ENCODE measurements around the gene ZFPM1.
"Not testable (repeated sequence)": the region's sequence is repeated elsewhere in the genome, so short reads cannot be mapped to it uniquely, and the experiment has no call there.

ZFPM1 gene

GRCh38 chr16:88470696-88471095, 17.6 kb downstream of the ZFPM1 start:
- not testable (repeated sequence) for H2BK12ac ChIP-seq (ENCODE audit: low read length); H2BK5ac ChIP-seq (ENCODE audit: low read depth, low read length, poor library complexity)

GRCh38 chr16:88471115-88471514, 18.0 kb downstream of the ZFPM1 start:
- H3K4me2 ChIP-seq (ENCODE audit: low read length): no peak overlapping the region
- H2AK5ac ChIP-seq (ENCODE audit: low read length): no peak overlapping the region
- no peaks in the 10 kb centered on the region for H3K27me3 ChIP-seq (ENCODE audit: insufficient read depth, low read length)
- no CpG with 5 or more reads among the region's 17 CpGs for WGBS (ENCODE audit: extremely low coverage, insufficient coverage, insufficient read length)
- no peak overlapping the region for H3K18ac ChIP-seq (ENCODE audit: low read length)
- no peak overlapping the region for H3K9ac ChIP-seq (ENCODE audit: low read length)
- peaks cover 0 to 4% of the 10 kb centered on the region in 2 experiments for H3K4me1 ChIP-seq (ENCODE audit: control insufficient read depth in 1 of 2, insufficient read depth in 2 of 2, low read length in 2 of 2)
- no peak overlapping the region for H3K23ac ChIP-seq (ENCODE audit: low read length)
- peaks cover 3 to 7% of the 10 kb centered on the region in 2 experiments for H3K36me3 ChIP-seq (ENCODE audit: control insufficient read depth in 1 of 2, insufficient read depth in 2 of 2, low read length in 2 of 2)
- no peak overlapping the region for H3K4me3 ChIP-seq (ENCODE audit: low read depth, low read length)
- no peak for DNase-seq
- no peak overlapping the region for H2BK5ac ChIP-seq (ENCODE audit: low read depth, low read length, poor library complexity)
- no peak overlapping the region for H2BK12ac ChIP-seq (ENCODE audit: low read length)
- H4K91ac ChIP-seq (ENCODE audit: low read depth, low read length): no peak overlapping the region
- H3K27ac ChIP-seq (ENCODE audit: low read depth, low read length): no peak overlapping the region
- H3K79me1 ChIP-seq (ENCODE audit: low read length): no peaks in the 10 kb centered on the region
- H2AFZ ChIP-seq (ENCODE audit: insufficient read depth, low read length, poor library complexity): no peak overlapping the region
- H4K8ac ChIP-seq (ENCODE audit: low read depth, low read length): no peak overlapping the region
- no peaks in the 10 kb centered on the region for H3K79me2 ChIP-seq (ENCODE audit: control insufficient read depth, insufficient read depth, low read length, poor library complexity)
- peaks cover 6% of the 10 kb centered on the region for H3K9me3 ChIP-seq (ENCODE audit: insufficient read depth, low read depth, low read length)
- no peak overlapping the region for H3K4ac ChIP-seq (ENCODE audit: low read depth, low read length)
- H3K14ac ChIP-seq (ENCODE audit: low read length): no peak overlapping the region
- H4K12ac ChIP-seq (ENCODE audit: low read depth, low read length): no peak overlapping the region
- H2BK120ac ChIP-seq (ENCODE audit: insufficient read depth, low read length, poor library complexity): no peak overlapping the region

More at GRCh38 chr16:88470696-88471095, 17.6 kb downstream of the ZFPM1 start:
- not testable (repeated sequence) for H3K9me3 ChIP-seq (ENCODE audit: insufficient read depth, low read depth, low read length); H3K14ac ChIP-seq (ENCODE audit: low read length); H3K79me1 ChIP-seq (ENCODE audit: low read length); H2AK5ac ChIP-seq (ENCODE audit: low read length); H3K27me3 ChIP-seq (ENCODE audit: insufficient read depth, low read length); H3K79me2 ChIP-seq (ENCODE audit: control insufficient read depth, insufficient read depth, low read length, poor library complexity); H4K8ac ChIP-seq (ENCODE audit: low read depth, low read length); H3K36me3 ChIP-seq (ENCODE audit: control insufficient read depth in 1 of 2, insufficient read depth in 2 of 2, low read length in 2 of 2); H3K4me3 ChIP-seq (ENCODE audit: low read depth, low read length); H3K27ac ChIP-seq (ENCODE audit: low read depth, low read length); H3K18ac ChIP-seq (ENCODE audit: low read length); H2BK120ac ChIP-seq (ENCODE audit: insufficient read depth, low read length, poor library complexity); H4K12ac ChIP-seq (ENCODE audit: low read depth, low read length); H3K9ac ChIP-seq (ENCODE audit: low read length); H4K91ac ChIP-seq (ENCODE audit: low read depth, low read length); DNase-seq; H2AFZ ChIP-seq (ENCODE audit: insufficient read depth, low read length, poor library complexity); H3K4ac ChIP-seq (ENCODE audit: low read depth, low read length); H3K4me2 ChIP-seq (ENCODE audit: low read length); H3K23ac ChIP-seq (ENCODE audit: low read length); H3K4me1 ChIP-seq (ENCODE audit: control insufficient read depth in 1 of 2, insufficient read depth in 2 of 2, low read length in 2 of 2)
- WGBS (ENCODE audit: extremely low coverage, insufficient coverage, insufficient read length): no CpG with 5 or more reads among the region's 24 CpGs

GRCh38 chr16:88471575-88471974, 18.5 kb downstream of the ZFPM1 start:
- Histone ChIP-seq H3K18ac (ENCODE audit: low read length) (no peak overlapping the region), H3K4me1 (ENCODE audit: control insufficient read depth in 1 of 2, insufficient read depth in 2 of 2, low read length in 2 of 2) (peaks cover 0 to 4% of the 10 kb centered on the region in 2 experiments), H3K79me2 (ENCODE audit: control insufficient read depth, insufficient read depth, low read length, poor library complexity) (no peaks in the 10 kb centered on the region), H2AK5ac (ENCODE audit: low read length) (no peak overlapping the region), H4K8ac (ENCODE audit: low read depth, low read length) (no peak overlapping the region), H2AFZ (ENCODE audit: insufficient read depth, low read length, poor library complexity) (no peak overlapping the region), H3K27ac (ENCODE audit: low read depth, low read length) (no peak overlapping the region), H3K9ac (ENCODE audit: low read length) (no peak overlapping the region), H3K27me3 (ENCODE audit: insufficient read depth, low read length) (no peaks in the 10 kb centered on the region), H3K36me3 (ENCODE audit: control insufficient read depth in 1 of 2, insufficient read depth in 2 of 2, low read length in 2 of 2) (peaks cover 3 to 7% of the 10 kb centered on the region in 2 experiments), H3K14ac (ENCODE audit: low read length) (no peak overlapping the region), H4K12ac (ENCODE audit: low read depth, low read length) (no peak overlapping the region), H3K9me3 (ENCODE audit: insufficient read depth, low read depth, low read length) (peaks cover 6% of the 10 kb centered on the region), H2BK12ac (ENCODE audit: low read length) (no peak overlapping the region), H3K4ac (ENCODE audit: low read depth, low read length) (no peak overlapping the region), H4K91ac (ENCODE audit: low read depth, low read length) (no peak overlapping the region), H3K23ac (ENCODE audit: low read length) (no peak overlapping the region), H3K79me1 (ENCODE audit: low read length) (no peaks in the 10 kb centered on the region), H2BK120ac (ENCODE audit: insufficient read depth, low read length, poor library complexity) (no peak overlapping the region), H2BK5ac (ENCODE audit: low read depth, low read length, poor library complexity) (no peak overlapping the region), H3K4me3 (ENCODE audit: low read depth, low read length) (no peak overlapping the region), H3K4me2 (ENCODE audit: low read length) (no peak overlapping the region)
- no CpG with 5 or more reads among the region's 16 CpGs for WGBS (ENCODE audit: extremely low coverage, insufficient coverage, insufficient read length)
- DNase-seq: no peak

- H3K27ac ChIP-seq (ENCODE audit: low read depth, low read length): no peak overlapping the region
- DNase-seq: no peak
- no peak overlapping the region for H4K8ac ChIP-seq (ENCODE audit: low read depth, low read length)
- no peak overlapping the region for H2BK12ac ChIP-seq (ENCODE audit: low read length)
- H3K18ac ChIP-seq (ENCODE audit: low read length): no peak overlapping the region
- no peak overlapping the region for H2BK120ac ChIP-seq (ENCODE audit: insufficient read depth, low read length, poor library complexity)
- H3K9me3 ChIP-seq (ENCODE audit: insufficient read depth, low read depth, low read length): peaks cover 6% of the 10 kb centered on the region
- no peak overlapping the region for H2AK5ac ChIP-seq (ENCODE audit: low read length)
- H3K27me3 ChIP-seq (ENCODE audit: insufficient read depth, low read length): no peaks in the 10 kb centered on the region
- H3K4me1 ChIP-seq (ENCODE audit: control insufficient read depth in 1 of 2, insufficient read depth in 2 of 2, low read length in 2 of 2): peaks cover 0 to 4% of the 10 kb centered on the region in 2 experiments
- no peak overlapping the region for H3K4me2 ChIP-seq (ENCODE audit: low read length)
- H4K12ac ChIP-seq (ENCODE audit: low read depth, low read length): no peak overlapping the region
- no peak overlapping the region for H3K9ac ChIP-seq (ENCODE audit: low read length)
- H3K4me3 ChIP-seq (ENCODE audit: low read depth, low read length): no peak overlapping the region
- no CpG with 5 or more reads among the region's 12 CpGs for WGBS (ENCODE audit: extremely low coverage, insufficient coverage, insufficient read length)
- H2BK5ac ChIP-seq (ENCODE audit: low read depth, low read length, poor library complexity): no peak overlapping the region
- H3K36me3 ChIP-seq (ENCODE audit: control insufficient read depth in 1 of 2, insufficient read depth in 2 of 2, low read length in 2 of 2): peaks cover 3 to 7% of the 10 kb centered on the region in 2 experiments
- H2AFZ ChIP-seq (ENCODE audit: insufficient read depth, low read length, poor library complexity): no peak overlapping the region
- no peak overlapping the region for H3K23ac ChIP-seq (ENCODE audit: low read length)
- H3K79me2 ChIP-seq (ENCODE audit: control insufficient read depth, insufficient read depth, low read length, poor library complexity): no peaks in the 10 kb centered on the region
- H3K14ac ChIP-seq (ENCODE audit: low read length): no peak overlapping the region
- H3K4ac ChIP-seq (ENCODE audit: low read depth, low read length): no peak overlapping the region
- H4K91ac ChIP-seq (ENCODE audit: low read depth, low read length): no peak overlapping the region
- H3K79me1 ChIP-seq (ENCODE audit: low read length): no peaks in the 10 kb centered on the region
These were observed 19.0 kb downstream of the ZFPM1 start for GRCh38 chr16:88472069-88472468.

All from trophoblast cell (in vitro differentiated cells and primary cell).